Stimulated activated CD8-positive, alpha-beta memory T cell treated with anti-CD3 and anti-CD28 coated beads, Interleukin-12 subunit alpha, Interleukin-12 subunit beta, amount 100 ng/mL, for 24 hours (primary cell): Measurements from ENCODE around the gene PLAU.
"Not testable (repeated sequence)": the region's sequence is repeated elsewhere in the genome, so short reads cannot be mapped to it uniquely, and the experiment has no call there.

Experiments used
- DNase-seq: peaks from one replicate; pipeline ENCODE4 v3.0.0-alpha.2; 2020; ENCODE audit errors: extremely low read depth

PLAU gene

DNA sequence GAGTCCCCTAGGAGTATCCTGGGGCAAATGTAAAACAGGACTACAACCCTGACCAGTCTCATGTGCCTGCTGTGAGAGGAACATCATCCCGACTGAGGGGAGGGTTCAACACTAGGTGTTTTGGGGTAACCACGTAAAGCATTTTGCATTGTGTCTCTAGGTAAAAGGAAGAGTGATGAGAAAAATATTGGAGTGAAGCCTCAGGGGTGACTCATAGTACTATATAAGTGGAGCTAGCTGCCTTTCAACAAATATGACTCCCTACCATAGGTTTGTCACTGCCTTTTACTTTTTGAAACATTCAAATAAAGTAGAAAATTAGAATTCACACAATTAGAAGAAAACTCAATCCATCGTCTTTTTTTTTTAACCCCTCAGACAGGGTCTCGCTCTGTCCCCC, 34.0 kb upstream of the PLAU start:
- DNase-seq = no peak

DNA sequence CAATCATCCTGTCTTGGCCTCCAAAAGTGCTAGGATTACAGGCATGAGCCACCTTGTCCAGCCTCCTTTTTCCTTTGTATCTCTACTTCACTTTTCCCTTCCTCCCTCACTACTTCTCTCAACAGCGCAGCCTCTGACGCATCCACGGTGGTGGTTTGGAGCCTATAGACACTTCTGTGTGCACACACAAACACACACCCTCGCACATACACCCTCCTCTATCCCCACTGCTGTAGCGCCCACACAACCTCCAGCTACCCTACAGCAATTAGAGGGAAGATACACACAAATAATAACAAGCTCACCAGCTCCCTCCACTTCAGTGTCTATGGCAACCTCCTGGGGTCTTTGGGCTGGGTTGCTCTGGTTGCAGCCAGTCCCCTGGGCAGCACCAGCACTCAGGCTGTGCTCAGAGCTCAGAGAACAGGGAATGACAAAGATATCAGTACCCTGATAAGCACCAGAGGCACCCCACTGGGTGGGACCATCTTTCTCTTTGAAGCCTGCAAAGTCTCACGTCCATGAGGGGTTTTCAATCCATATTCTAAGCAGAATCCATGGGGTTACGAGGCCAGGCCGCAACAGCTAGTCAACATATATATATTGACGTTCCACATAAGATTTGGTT, 33.3 kb upstream of the PLAU start:
- DNase-seq = no peak

- DNase-seq = no peak
Measured at GRCh38 chr10:73878365-73878764, 32.6 kb upstream of the PLAU start.

GRCh38 chr10:73879296-73880173, 31.4 kb upstream of the PLAU start:
- peak; percentile 85 for DNase-seq

GRCh38 chr10:73881221-73881919, 29.6 kb upstream of the PLAU start:
- DNase-seq = no peak

- no peak for DNase-seq
Measured at GRCh38 chr10:73884017-73884416, 26.9 kb upstream of the PLAU start.

DNA sequence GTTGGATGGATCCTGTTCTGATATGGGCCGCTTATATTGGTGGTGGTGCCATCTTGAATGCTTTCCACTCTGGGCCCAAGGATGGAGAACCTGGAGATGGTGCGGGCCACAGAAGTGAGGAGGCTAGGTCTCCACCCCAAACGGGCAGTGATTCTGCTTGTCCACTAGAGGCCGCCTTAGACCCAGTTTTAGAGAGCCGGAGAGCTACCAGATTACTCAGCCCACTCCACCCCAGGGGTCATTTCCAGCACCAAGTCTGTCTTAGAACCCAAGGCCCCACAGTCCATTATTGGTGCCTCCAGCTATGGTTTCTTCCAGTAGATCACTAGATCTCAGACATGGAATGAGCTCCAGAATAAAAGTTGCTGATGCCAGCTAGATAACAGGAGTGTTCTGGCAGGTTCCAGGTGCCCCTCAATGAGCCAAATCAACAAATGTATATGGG, 24.8 kb upstream of the PLAU start:
- no peak for DNase-seq

- DNase-seq = no peak
Measured at GRCh38 chr10:73886661-73887293, 24.2 kb upstream of the PLAU start.

GRCh38 chr10:73887294-73888039, 23.5 kb upstream of the PLAU start:
- no peak for DNase-seq

GRCh38 chr10:73888514-73888913, 22.4 kb upstream of the PLAU start:
- no peak for DNase-seq

DNA sequence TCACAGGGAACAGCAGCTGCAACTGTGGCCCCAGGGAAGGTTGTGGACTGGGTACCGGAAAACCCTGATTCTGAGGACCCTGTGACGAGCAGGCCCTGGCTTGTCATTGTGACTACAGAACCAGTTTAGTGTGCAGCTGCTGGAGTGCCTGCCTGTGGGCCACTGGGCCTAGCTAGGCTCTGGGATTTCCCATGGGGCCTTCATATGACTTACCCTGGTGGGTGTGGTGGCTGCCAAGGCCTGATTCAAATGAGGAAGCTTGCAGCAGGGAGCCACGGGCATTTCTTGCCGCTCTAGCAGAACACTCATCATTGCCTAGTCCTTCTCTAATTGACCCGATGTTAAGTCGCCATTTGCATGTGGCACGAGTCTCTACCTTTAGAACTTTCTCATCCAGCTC, 21.9 kb upstream of the PLAU start:
- no peak for DNase-seq

DNA sequence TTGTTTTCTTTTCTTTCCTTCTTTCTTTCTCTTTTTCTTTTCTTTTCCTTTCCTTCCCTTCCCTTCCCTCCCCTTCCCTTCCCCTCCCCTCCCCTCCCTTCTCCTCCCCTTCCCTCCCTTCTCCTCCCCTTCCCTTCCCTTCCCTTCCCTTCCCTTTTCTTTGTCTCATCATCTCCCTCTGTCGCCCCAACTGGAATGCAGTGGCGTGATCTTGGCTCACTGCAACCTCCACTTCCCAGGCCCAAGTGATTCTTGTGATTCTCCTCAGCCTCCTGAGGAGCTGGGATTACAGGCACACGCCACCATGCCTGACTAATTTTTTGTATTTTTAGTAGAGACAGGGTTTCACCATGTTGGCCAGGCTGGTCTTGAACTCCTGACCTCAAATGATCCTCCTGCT, 21.5 kb upstream of the PLAU start:
- DNase-seq = not testable (repeated sequence)

GRCh38 chr10:73890261-73890660, 20.7 kb upstream of the PLAU start:
- no peak for DNase-seq

- DNase-seq = not testable (repeated sequence)
Measured at GRCh38 chr10:73890830-73891229, 20.1 kb upstream of the PLAU start.

- DNase-seq = no peak
Measured at GRCh38 chr10:73891540-73891939, 19.4 kb upstream of the PLAU start.

GRCh38 chr10:73892310-73893030, 18.5 kb upstream of the PLAU start:
- DNase-seq = no peak

GRCh38 chr10:73893426-73893825, 17.5 kb upstream of the PLAU start:
- no peak for DNase-seq

DNA sequence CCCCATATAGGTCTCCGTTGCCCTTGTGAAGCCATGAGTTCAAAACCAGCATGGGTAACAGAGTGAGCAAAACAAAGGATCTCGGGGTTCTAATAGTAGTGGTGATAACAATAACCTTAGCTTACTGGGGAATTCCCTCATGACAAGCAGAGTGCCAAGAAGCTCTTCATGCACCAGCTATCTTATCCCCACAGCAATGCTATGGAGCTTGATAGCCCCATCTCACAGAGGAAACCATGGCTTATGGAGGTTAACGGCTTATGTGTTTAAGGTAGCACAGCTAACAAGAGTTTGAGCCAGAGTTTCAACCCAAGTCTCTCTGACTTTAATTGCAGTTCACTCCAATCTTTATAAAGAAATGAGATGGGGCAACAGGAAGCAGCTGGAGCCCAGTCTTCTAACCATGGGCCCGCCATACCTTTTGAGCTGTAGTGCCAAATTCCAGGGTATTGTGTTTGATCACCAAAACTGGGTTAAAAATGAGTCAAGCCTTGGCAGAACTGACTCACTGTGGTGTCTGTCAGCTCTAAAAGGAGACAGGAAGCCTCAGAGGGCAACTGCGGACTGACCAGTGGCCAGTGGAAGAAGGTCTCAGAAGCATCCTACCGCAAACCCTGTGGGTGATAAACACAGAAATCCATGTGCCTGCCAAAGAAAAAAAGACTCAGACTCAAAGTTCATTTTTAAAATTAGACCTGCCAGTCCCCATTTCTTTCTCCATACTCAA, 16.5 kb upstream of the PLAU start:
- no peak for DNase-seq

GRCh38 chr10:73895381-73895780, 15.6 kb upstream of the PLAU start:
- not testable (repeated sequence) for DNase-seq

DNA sequence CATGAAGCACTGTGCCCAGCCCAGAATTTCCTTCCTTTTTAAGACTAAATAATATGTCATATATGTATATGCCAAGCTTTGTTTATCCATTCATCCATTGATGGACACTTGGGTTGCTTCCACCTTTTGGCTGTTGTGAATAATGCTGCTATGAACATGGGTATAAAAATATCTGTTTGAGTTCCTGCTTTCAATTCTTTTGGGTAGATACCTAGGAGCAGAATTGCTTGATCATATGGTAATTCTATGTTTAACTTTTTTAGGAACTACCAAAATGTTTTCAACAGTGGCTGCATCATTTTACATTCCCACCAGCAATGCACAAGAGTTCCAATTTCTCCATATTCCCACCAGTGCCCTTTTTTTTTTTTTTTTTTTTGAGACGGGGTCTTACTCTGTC, 13.2 kb upstream of the PLAU start:
- DNase-seq = no peak
